ENCODE measurements around the gene KRT20. TPM values are rescaled to one million over a fixed set of nuclear protein-coding genes. Genes with fewer than 3 reads are reported as not detected.
A peak's percentile ranks its signal among the peaks of the same experiment; 100 is the strongest.

Gene KRT20
- polyA plus RNA-seq, 2 of the 4 experiments (the other 2 are of a cell fraction) = 0.28 TPM; not detected in 1

GRCh38 chr17:40914075-40914855 lies 29.2 kb upstream of the KRT20 start:
- Histone ChIP-seq H3K27ac (peak overlapping the region; percentile 40 to 58), H3K4me2 (peak overlapping the region; percentile 61), H3K4me1 (peaks cover 39% of the 10 kb centered on the region), H3K9me3 (no peaks in the 10 kb centered on the region), H3K4me3 (no peak overlapping the region)
- 88% methylated on average over 3 of the region's 3 CpGs for WGBS (ENCODE audit: missing lambda C conversion rate)
- ChIA-PET CTCF (interaction anchor here (0.6 to 13.1 kb wide), 13 partner anchors 56 to 756 kb away, joined by 3 to 246 read pairs (median 5); no protein-coding TSS in a partner anchor), POLR2A (no interaction called here)
- TF ChIP-seq RFX5 (IDR thresholded peaks at IDR 0.05) (no peak), HEYL (CRISPR knock-in tag; IDR thresholded peaks at IDR 0.05) (0 out of 2 replicates have a peak, but pooled peaks have one; percentile 10)
- ATAC-seq (no peak), FAIRE-seq (no peak), DNase-seq (ENCODE audit: low read depth in 1 of 2, low spot score in 1 of 2) (no peak)

DNA sequence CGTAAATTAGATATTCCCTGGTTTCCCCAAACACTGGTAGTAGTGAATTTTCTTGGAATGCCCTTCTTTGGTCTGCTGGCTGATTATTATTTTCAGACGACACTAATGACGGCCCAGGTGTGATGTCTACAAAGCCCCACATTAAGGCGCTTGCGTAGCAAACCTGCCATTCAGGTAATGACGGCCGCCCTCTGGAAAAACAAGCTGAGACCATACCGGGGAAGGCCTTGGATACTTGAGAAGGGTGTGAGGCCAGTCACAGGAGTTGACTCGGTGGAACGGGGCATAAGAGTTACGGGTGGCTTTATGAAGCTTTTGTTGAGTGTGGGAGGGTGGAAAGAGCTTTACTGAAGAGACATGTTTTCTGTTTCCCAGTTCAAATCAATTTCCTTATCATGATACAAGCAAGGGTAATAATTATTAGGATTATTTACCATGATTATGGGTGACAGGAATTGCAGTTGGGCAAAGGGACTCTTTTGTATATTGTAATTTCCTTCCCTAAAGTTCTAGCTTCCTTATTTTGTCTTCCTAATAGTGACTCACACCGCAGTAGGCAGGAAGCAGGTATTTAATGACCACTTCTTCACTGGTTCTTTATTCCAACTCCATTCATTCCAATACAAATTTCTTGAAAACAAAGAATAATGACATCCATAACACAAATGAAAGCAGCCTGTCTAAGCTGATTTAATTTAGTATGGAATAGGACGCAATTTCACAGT lies 27.6 kb upstream of the KRT20 start:
- ATAC-seq (no peak), FAIRE-seq (no peak), DNase-seq (ENCODE audit: low read depth in 1 of 2, low spot score in 1 of 2) (no peak)
- Histone ChIP-seq H3K4me2 (no peak overlapping the region), H3K4me1 (peaks cover 45% of the 10 kb centered on the region), H3K9me3 (no peaks in the 10 kb centered on the region), H3K27ac (peak overlapping the region in 1 of 2 experiments; percentile 55; a peak in 3 of 6 replicates), H3K4me3 (no peak overlapping the region)
- no peak for TF ChIP-seq E2F6 (IDR thresholded peaks at IDR 0.05; ENCODE audit: borderline replicate concordance, low read depth)
- no peak for TF ChIP-seq FOXS1 (CRISPR knock-in tag; IDR thresholded peaks at IDR 0.05)
- no peak for TF ChIP-seq NR3C1 (IDR thresholded peaks at IDR 0.05)
- TF ChIP-seq MAZ (IDR thresholded peaks at IDR 0.05; ENCODE audit: borderline replicate concordance, low read depth, low read length) = no peak
- TF ChIP-seq KDM5A (IDR thresholded peaks at IDR 0.05) = no peak
- no peak for TF ChIP-seq HOXA7 (CRISPR knock-in tag; IDR thresholded peaks at IDR 0.05)
- no peak for TF ChIP-seq ZNF302 (CRISPR knock-in tag; IDR thresholded peaks at IDR 0.05)
- no peak for TF ChIP-seq TP53 (CRISPR knock-in tag; IDR thresholded peaks at IDR 0.05)
- TF ChIP-seq, protein P1, sequence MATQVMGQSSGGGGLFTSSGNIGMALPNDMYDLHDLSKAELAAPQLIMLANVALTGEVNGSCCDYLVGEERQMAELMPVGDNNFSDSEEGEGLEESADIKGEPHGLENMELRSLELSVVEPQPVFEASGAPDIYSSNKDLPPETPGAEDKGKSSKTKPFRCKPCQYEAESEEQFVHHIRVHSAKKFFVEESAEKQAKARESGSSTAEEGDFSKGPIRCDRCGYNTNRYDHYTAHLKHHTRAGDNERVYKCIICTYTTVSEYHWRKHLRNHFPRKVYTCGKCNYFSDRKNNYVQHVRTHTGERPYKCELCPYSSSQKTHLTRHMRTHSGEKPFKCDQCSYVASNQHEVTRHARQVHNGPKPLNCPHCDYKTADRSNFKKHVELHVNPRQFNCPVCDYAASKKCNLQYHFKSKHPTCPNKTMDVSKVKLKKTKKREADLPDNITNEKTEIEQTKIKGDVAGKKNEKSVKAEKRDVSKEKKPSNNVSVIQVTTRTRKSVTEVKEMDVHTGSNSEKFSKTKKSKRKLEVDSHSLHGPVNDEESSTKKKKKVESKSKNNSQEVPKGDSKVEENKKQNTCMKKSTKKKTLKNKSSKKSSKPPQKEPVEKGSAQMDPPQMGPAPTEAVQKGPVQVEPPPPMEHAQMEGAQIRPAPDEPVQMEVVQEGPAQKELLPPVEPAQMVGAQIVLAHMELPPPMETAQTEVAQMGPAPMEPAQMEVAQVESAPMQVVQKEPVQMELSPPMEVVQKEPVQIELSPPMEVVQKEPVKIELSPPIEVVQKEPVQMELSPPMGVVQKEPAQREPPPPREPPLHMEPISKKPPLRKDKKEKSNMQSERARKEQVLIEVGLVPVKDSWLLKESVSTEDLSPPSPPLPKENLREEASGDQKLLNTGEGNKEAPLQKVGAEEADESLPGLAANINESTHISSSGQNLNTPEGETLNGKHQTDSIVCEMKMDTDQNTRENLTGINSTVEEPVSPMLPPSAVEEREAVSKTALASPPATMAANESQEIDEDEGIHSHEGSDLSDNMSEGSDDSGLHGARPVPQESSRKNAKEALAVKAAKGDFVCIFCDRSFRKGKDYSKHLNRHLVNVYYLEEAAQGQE (IDR thresholded peaks at IDR 0.05) = no peak
- no peak for TF ChIP-seq RAD21 (conservative IDR thresholded peaks at IDR 0.05 in 1 of 2, IDR thresholded peaks at IDR 0.05 in 1 of 2)
- WGBS (ENCODE audit: missing lambda C conversion rate) = 92% methylated on average over 13 of the region's 13 CpGs
- ChIA-PET POLR2A (no interaction called here), CTCF (interaction anchor here (0.5 to 13.1 kb wide), 11 partner anchors 8 to 781 kb away, joined by 3 to 246 read pairs (median 5); no protein-coding TSS in a partner anchor)

DNA sequence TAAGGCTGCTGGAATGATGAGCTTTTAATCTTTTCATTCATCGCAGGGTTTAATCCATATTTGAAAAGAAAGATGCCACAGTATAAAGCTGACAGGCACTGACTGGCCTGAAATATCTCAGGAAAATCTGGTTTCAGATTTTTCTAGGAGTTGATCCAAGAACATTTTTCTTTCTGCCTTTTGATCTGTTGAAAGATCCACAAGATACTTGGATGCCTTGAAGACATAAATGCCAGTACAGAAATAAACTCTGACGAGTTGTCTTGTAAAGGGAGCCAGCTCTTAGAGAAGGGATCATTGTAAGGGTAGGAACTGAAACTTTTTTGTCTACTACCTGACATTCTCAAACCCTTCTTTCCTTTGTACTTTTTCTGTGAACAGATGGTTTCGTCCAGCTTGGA lies 25.4 kb upstream of the KRT20 start:
- CTCF ChIA-PET = interaction anchor here (0.7 to 13.1 kb wide), 25 partner anchors 8 to 757 kb away, joined by 3 to 246 read pairs (median 4); partner anchors contain the start of gene KRTAP2-3
- Histone ChIP-seq H3K4me2 (peak overlapping the region; percentile 68; the same call in 1 of the 3 replicates), H3K9me3 (no peaks in the 10 kb centered on the region), H3K4me1 (peaks cover 35% of the 10 kb centered on the region), H3K4me3 (no peak overlapping the region), H3K27ac (peak overlapping the region; percentile 55 to 62; a peak in 4 of 6 replicates)
- TF ChIP-seq SREBF2 (IDR thresholded peaks at IDR 0.05) = no peak
- no peak for TF ChIP-seq HOXB5 (CRISPR knock-in tag; IDR thresholded peaks at IDR 0.05)
- TF ChIP-seq TP53 (CRISPR knock-in tag; IDR thresholded peaks at IDR 0.05) = no peak
- TF ChIP-seq HEYL (CRISPR knock-in tag; IDR thresholded peaks at IDR 0.05) = no peak
- no peak for TF ChIP-seq HDAC2 (IDR thresholded peaks at IDR 0.05)
- no peak for TF ChIP-seq FOSL2 (IDR thresholded peaks at IDR 0.05)
- TF ChIP-seq FOSL2 (CRISPR knock-in tag; IDR thresholded peaks at IDR 0.05) = no peak
- TF ChIP-seq RAD21 (conservative IDR thresholded peaks at IDR 0.05 in 1 of 2, IDR thresholded peaks at IDR 0.05 in 1 of 2) = no peak; a peak in 1 of 5 replicates
- TF ChIP-seq MAFK (IDR thresholded peaks at IDR 0.05; ENCODE audit: partially characterized antibody) = no peak
- TF ChIP-seq ZNF302 (CRISPR knock-in tag; IDR thresholded peaks at IDR 0.05) = no peak
- no peak for TF ChIP-seq CHD2 (IDR thresholded peaks at IDR 0.05; ENCODE audit: low read length, partially characterized antibody)
- TF ChIP-seq HOXA7 (CRISPR knock-in tag; IDR thresholded peaks at IDR 0.05) = no peak
- TF ChIP-seq EHMT2 (IDR thresholded peaks at IDR 0.05; ENCODE audit: low read depth) = no peak
- TF ChIP-seq MYC (IDR thresholded peaks at IDR 0.05; ENCODE audit: borderline replicate concordance, low read length) = no peak
- no peak for TF ChIP-seq NPAS2 (CRISPR knock-in tag; IDR thresholded peaks at IDR 0.05; ENCODE audit: borderline replicate concordance)
- FAIRE-seq (no peak), ATAC-seq (no peak), DNase-seq (ENCODE audit: low read depth in 1 of 2, low spot score in 1 of 2) (no peak)
- 83% methylated on average over 3 of the region's 3 CpGs for WGBS (ENCODE audit: missing lambda C conversion rate)
- POLR2A ChIA-PET = no interaction called here
